NCI-H1694 (cell line): ENCODE results near the gene CD177.
"Not testable (repeated sequence)": the region's sequence is repeated elsewhere in the genome, so short reads cannot be mapped to it uniquely, and the experiment has no call there.

Experiments
- DNase-seq: peaks from one replicate; lab custom pipeline; 2025; lab: John Stamatoyannopoulos, UW

Gene CD177

DNA sequence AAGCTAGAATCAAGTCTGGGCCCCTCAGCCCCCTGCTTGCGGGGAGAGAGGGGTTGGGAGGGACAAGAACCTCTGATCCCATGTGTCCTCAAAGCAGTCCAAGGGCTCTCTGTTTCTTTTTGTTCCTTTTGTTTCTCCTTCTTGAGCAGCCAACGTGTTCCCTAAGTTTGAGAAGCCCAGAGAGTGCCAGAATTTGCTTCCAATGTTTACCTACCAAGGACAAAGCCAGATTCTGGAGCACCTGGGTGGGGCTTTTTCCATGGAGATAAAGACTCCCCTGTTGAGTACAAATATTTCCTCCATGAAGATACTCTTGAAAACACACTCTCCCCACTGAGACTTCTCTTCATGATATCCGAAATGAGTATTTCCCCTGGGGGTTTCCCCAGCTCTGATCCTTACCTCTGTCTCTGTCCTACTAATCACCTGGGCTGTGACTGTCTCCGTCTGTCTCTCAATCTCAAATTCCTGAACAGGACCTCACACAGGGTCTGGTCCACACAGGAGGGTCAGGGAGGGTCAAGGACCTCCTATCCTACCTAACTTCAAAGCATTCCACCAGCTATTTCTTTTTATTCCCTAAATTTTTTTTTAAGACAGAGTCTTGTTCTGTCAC is 27.4 kb downstream of the CD177 start:
- DNase-seq = no peak

DNA sequence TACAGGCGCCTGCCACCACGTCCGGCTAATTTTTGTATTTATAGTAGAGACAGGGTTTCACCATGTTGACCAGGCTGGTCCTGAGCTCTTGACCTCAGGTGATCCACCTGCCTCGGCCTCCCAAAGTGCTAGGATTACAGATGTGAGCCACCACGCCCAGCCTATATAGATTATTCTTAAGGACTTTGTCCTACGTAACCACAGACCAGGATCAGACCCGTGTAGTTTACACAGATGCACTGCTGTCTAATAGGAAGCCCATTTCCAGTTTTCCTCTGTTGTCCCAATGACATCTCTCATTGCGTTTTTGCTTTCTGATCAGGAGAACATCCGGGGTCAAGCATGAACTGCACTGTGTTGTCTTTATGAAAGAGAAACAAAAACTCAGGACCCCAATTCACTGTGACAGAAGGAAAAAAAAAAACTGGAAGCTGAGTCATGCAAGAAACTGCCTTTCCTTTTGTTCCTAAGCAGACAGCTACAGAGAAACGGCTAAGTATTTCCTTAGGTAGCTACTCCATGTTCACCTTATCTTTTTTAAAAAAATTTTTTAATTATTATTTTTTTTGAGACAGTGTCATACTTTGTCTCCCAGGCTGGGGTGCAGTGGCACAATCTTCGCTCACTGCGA is 29.2 kb downstream of the CD177 start:
- not testable (repeated sequence) for DNase-seq

DNA sequence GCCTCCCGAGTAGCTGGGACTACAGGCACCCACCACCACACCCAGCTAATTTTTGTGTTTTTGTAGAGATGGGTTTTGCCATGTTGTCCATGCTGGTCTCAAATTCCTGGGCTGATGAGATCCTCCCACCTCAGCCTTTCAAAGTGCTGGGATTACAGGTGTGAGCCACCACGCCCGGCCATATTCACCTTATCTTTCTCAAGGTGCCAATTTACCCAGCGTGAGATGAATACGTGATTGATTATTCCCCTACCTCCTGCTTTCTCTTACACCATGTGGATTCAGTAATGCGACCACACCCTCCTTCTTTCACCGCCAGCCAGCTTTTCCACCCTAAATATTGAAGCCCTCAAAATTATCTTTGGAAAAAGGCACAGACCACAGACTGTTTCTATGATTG is 29.8 kb downstream of the CD177 start:
- DNase-seq = not testable (repeated sequence)

DNA sequence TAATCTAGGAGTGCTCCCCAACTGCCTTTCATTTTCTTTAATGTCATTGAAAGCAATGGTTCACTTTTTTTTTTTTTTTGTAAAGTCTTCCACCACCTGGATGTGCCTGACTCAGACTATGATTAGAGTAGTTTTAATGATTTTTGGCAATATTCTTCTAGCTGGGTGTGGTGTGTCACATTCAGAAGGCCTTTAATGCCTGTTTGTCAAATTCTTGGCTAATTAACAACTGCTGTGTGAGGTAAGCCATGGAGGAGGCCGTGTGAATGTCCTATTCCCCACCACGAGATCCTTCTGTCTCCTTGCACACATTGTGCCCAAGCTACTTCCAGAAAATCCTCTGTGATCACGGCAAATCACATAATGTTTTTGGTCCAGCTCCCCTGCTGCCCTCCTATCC is 30.3 kb downstream of the CD177 start:
- DNase-seq = not testable (repeated sequence)

DNA sequence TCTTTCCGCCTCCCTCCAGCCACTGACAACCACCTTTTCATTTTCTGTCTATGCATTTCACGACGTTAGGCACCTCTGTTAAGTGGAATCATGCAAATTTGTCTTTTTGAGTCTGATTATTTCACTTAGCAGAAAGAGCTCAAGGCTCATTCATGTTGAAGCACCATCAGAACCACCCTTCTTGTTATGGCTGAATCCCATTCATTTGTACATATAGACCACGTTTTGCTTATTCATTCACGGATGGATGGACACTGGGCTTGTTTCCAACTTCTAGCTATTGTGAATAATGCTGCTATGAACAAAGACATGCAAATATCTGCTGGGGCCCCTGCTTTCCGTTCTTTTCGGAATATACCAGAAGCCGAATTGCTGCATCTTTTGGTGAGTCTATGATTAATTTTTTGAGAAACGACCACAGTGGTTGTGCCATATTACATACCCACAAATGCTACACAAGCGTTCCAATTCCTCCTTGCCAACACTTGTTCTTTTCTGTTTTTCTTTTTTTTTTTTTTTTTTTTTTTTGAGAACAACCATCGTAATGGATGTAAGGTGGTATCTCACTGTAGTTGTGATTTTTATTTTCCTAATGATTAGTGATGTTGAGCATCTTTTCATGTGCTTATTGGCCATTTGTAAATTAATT is 37.5 kb downstream of the CD177 start:
- DNase-seq = not testable (repeated sequence)

DNA sequence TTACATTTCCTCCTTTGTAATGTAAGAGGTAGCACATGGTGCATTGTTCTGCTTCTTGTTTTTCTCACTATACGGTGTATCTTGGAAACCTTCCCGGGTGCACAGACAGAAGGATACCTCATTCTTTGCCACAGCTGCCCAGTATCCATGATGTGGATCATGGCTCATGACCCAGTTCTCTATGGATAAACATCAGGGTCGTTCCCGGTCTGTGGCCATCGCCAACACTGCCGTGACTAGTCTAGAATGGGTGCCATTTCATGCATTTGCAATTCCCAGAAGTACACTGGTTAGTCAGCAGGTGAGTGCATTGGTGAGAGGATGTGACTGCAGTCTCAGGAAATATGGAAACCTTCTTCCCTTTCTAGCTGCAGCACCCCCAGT is 38.1 kb downstream of the CD177 start:
- DNase-seq = not testable (repeated sequence)

DNA sequence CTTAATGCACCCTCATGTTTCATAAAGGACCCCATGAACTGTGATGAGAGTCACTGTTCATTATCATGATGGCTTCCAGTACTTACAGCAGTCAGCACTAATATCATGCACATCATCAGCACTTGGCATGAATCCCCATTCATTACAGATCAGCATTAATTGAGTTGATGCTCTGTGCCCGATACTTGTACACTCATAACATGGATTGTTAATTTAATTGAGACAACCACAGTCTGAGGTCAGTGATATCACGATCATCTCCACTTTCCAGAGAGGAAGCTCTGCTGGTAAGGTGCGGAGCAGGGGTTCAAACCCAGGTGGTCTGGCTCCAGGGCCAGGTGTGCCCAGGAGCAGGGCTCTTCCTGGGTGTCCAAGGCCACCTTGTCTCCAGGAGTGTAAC is 40.0 kb downstream of the CD177 start:
- not testable (repeated sequence) for DNase-seq

DNA sequence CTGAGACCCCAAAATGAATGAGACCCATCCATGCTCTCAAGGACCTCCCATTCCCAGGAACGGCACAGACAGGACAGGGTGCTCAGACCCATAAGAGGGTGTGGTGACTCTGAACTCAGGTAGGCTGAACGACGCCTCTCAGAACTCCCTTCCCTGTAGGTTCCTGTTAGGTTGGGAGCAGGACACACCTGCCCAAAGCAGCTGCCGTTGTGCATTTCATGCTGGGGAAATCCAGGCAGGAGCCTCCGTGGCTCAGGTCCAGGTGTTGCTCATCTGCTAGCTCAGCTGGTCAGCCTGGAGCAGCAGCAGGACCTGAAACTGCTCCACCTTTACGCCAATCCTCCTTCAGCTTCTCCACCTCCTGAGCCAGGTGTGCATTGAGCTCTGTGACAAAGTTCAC is 42.1 kb downstream of the CD177 start:
- no peak for DNase-seq

DNA sequence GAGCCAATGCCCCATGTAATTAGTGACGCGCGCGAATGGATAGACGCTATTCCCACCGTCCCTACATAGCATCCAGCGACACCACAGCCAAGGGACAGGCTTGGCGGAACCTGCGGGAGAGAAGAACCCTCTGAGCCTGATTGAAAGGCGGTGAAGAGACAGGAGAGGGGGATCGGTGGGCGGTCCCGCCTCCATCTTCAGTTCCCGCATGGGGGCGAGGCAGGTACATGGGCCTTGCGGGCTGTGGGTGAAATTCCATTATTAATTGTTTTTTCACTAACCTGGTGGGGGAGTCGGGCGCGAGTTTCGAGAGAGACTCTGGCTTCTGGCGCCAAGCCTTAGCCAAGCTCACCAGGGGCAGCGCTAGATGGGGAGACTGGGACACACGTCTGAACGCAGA is 52.8 kb downstream of the CD177 start:
- DNase-seq = no peak

DNA sequence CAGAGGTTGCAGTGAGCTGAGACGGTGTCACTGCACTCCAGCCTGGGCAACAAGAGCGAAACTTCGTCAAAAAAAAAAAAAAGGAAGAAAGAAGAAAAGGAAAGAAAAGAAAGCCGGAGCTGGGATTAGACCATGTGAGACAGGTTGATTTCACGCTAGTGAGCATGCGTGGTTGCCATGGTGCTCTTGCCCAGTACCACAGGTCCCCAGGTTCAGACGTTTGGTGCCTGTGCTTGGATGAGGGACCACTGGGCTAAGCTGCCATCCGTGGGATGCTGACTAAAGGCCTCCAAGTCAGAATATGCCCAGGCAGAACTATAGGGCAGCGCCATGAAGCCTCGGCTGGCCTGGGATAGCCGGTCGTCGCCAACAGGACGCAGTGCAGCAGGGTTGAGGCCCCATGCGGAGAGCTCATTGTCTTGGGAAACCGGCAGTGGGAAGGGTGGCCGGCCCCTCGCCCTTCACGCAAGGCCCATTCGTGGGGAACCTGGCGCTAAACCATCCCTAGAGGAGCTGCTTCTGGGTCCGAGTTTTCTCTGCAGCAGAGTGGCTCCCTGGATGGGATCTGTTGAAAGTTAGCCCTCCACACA is 54.0 kb downstream of the CD177 start:
- DNase-seq = no peak

DNA sequence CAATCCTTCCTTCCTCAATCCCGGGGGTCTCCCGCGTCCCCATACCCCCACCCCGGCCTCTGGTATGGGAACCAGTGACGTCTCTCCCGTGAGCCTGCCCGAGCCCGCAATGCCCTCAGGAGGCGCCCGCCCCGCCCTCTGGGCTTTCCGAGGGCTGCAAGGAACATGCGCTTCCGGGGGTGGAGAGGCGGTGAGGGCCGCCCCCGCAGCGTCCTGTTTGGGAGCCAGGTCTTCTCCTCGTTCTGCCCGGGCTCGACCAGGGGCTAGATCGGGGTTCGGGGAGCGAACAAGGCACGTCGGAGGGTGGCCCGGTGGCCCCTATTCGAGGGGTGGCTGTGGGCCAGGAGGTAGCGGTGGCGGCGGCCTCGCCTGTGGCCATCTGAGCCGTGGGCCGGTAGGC is 54.6 kb downstream of the CD177 start:
- no peak for DNase-seq

DNA sequence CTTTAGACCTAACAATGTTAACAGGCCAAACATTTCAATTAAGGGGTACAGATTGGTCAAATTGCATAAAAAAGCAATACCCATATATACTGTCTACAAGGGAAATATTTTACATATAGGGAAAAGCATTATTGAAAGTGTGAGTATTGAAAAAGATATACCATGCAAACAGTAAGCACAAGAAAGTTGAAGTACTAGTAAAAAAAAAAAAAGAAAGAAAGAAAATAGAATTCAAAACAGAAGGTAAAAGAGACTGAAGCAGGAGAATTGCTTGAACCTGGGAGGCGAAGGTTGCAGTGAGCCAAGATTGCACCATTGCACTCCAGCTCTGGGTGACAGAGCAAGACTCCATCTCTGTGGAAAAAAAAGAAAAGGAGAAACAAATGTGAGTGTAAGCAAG is 55.9 kb downstream of the CD177 start:
- DNase-seq = no peak

DNA sequence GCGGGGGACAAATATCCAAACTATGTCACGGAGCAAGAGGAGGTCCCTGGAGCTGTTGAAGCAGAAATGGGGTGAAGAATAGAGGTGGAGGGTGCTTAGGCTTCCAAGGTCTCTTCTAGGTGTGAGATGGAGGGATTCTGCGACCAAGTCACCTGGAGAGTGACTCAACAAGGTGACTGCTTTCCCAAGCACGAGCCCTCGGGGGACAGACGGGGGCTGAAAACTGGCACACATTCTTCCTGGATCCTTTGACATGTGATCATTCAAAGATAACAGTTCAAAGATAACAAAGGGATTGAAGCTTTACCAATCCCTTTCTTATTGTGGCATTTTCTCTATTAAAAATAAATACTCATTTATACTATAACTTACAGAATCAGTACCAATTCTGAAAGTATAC is 59.0 kb downstream of the CD177 start:
- DNase-seq = no peak
